HG03066 (cell line): ENCODE data around the gene CTNNA3.
A peak's percentile ranks its signal among the peaks of the same experiment; 100 is the strongest.

Experiments
- ATAC-seq: cut with Tn5 transposase; IDR thresholded peaks from one replicate; pipeline ENCODE4 v1.9.1; 2021; ENCODE audit warnings: low read depth; ENCODE audit not compliant: unreplicated experiment

The CTNNA3 gene

DNA sequence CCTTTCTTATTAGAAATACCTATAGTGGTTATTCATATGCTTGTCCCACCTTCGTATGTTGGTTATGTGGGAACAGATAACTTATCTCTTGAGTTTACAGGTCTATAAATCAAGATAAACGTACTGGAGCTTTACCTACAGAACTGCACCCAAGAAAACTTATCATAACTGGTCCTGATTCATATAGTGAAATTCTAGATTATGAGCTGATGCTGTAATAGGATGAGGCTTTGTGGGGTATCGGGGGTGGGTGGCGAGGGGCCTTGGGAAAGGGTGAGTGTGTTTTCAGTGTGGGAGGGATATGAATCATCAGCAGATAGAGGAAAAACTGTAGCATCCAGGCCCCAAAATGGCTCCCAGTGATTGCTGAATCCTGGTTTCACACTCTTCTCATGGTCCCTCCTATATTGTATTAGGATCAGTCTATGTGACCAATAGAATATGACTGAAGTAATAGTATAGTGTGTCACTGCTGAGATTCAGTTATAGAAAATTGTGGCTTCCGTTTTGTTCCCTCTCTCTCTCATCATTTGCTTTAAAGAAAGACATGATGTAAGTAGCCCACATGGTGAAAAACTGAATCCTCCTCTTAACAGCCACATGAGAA is 1476.9 kb downstream of the CTNNA3 start:
- no peak for ATAC-seq

- ATAC-seq: no peak
Observed at GRCh38 chr10:66218289-66218688, 1477.7 kb downstream of the CTNNA3 start.

GRCh38 chr10:66215920-66216319 is 1480.1 kb downstream of the CTNNA3 start:
- ATAC-seq: no peak

- ATAC-seq: no peak
Observed at GRCh38 chr10:66214721-66215404, 1481.1 kb downstream of the CTNNA3 start.

GRCh38 chr10:66209025-66209424 is 1487.0 kb downstream of the CTNNA3 start:
- ATAC-seq: no peak

GRCh38 chr10:66204838-66205237 is 1491.2 kb downstream of the CTNNA3 start:
- ATAC-seq: no peak

DNA sequence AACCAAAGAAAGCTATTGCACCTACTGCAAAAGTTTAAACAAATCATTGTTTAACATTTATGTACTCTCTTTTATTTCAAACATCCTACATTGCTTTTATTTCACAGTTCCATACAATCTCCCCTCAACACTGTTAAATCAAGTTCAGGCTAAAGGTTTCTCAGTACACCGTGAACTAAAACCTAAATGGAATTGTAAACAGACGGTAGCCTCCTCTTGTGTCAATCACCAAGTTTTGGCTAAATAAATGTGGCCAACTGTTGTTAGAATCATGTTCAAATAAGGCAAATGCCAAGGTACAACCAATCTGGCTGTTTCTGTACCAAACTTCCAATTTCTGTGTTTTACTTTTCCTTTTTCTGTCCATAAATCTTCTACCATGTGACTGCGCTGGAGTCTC is 1493.9 kb downstream of the CTNNA3 start:
- ATAC-seq: no peak

DNA sequence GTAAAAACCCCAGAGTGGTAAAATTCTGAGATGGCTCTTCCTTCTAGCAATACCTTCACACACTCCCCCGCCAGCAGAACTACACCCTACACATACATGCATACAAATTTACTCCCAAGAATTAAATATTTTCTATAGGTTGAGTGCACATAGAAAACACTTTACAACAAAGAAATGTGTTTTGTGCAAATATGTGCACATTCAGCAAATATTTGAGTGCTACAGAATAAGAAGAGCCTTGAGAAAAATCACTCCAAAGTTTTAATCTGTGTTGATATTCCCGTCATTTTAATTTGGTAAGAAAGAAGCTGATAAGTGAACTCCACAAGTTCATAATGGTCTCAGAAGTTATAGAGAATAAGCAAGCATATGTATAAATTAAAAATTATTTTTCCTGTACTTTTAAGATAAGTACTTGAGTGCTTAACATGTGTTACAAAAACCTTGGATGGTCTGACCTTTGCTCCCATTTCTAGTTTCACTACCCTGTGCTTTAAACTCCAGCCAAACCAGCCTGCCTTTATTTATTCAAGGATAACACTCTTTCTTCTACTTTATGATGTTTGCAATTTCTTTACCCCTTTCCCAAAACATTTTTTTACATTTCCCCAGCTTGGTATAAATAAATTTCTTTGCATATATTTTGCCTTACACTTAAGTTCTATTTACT is 1503.7 kb downstream of the CTNNA3 start:
- no peak for ATAC-seq

- no peak for ATAC-seq
Observed at GRCh38 chr10:66190413-66190812, 1505.6 kb downstream of the CTNNA3 start.

DNA sequence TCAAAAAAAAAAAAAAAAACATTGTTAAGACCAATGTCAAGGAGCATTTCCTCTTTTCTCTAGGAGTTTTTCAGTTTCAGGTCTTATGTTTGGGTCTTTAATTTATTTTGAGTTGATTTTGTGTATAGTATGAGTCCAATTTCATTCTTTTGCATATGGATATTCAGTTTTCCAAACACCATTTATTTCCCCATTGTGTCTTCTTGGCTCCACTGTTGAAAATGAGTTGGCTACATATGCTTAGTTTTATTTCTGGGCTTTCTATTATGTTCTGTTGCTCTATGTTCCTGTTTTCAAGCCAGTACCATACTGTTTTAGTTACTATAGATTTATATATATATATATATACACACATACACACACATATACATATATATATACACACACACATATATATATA is 1506.7 kb downstream of the CTNNA3 start:
- ATAC-seq: no peak

DNA sequence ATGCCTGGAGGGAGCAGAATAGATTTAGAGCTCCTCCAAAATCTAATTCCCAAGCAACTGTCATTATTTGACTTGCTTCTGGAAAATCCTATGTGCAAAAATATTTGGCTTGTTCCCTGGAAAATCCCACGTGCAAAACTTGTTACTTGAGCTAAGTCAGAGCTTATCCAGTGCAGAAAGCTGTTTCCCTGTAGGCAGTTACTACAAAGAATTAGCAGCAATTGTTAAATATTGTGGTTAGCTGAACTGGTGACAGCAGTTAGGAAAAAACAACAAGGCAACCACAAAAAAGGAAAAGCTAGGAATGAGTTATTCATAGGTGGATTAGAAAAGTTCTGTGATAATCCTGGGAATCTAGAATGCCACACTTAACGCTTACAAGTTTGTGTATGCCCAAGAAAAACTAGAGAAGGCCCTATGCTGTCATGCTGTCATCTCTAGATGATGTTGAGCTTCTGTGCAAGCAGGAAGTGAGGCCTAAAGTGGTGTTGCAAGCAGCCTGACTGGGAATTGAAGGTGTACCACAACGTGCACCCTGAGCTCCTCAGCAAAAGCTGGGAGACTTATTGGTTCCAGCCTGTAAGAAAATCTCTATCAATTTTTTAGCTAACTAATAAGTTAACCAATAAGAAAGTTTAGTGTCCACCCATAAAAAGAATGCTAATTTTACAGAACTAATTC is 1508.8 kb downstream of the CTNNA3 start:
- no peak for ATAC-seq

- ATAC-seq: no peak
Observed at GRCh38 chr10:66183028-66183427, 1513.0 kb downstream of the CTNNA3 start.

DNA sequence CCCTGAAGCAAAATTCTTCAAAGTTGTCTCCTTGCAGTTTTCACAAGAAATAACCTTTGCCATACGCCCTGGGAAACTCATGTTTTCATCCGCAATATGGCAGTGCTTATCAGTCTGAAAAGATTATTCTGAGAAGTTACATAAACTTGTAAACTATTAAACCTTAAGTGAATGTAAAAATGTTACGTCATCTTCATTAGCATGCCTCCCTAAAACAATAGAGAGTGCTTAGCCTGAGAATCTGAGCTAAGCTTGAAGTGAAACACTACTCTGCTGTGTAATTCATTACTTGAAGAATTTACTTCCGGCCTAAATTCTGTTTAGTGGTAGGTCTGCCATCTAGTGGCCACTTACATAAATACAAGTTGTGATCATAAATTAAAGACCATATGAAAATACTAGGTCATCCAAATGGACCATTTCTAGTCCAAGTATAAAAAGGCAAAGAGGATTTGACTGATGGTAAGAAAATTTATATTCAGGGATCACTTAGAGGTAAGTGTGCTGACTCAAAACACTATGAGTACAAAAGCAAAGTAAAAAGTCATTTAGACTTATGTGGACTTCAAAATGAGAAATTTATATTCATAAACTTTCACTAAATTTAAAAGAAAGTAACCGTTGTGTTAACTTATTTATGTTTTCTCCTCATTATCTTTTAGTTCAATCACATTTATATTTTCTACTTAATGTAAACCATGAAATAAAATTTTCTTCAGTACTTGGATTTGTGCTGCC is 1515.2 kb downstream of the CTNNA3 start:
- ATAC-seq: peak; percentile 86

GRCh38 chr10:66180021-66180420 is 1516.0 kb downstream of the CTNNA3 start:
- no peak for ATAC-seq

- no peak for ATAC-seq
Observed at GRCh38 chr10:66176772-66177171, 1519.2 kb downstream of the CTNNA3 start.

DNA sequence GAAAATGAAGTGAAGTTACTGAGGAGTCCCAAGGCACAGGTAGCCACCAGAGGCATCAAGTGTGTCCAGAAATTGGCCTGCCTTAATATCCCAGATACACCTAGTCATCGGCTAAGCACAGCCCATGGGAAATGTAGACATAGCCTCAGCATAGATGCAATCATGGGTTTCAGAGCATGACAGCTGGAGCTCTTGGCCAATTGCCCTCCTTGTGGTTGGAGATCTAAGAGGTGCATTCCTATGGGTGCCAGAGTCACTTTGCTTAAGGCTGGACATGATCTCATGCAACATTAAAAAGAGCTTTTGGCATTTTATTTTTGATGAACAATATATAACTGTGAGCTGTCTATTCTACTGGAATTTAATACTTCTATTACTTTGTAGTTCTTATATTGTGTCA is 1528.2 kb downstream of the CTNNA3 start:
- ATAC-seq: no peak

DNA sequence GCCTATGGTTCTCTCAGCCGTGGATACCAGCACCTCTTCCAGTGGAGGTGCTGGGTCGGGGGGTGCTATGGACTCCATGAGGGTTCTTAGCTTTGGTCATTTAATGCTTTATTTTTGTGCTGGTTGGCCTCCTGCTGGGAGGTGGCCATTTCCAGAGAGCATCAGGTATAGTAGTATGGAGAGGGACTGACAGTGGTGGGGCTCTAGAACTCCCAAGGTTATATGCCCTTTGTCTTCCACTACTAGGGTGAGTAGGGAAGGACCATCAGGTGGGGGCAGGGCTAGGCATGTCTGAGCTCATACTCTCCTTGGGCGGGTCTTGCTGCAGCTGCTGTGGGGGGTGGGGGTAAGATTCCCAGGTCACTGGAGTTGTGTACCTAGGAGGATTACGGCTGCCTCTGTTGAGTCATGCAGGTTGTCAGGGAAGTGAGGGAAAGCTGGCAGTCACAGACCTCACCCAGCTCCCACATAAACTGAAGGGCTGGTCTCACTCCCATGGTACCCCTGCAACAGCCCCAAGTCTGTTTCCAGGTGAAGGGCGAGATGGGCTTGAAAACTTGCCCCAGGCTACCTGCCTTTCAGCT is 1533.3 kb downstream of the CTNNA3 start:
- no peak for ATAC-seq

- no peak for ATAC-seq
Observed at GRCh38 chr10:66151346-66151745, 1544.6 kb downstream of the CTNNA3 start.

DNA sequence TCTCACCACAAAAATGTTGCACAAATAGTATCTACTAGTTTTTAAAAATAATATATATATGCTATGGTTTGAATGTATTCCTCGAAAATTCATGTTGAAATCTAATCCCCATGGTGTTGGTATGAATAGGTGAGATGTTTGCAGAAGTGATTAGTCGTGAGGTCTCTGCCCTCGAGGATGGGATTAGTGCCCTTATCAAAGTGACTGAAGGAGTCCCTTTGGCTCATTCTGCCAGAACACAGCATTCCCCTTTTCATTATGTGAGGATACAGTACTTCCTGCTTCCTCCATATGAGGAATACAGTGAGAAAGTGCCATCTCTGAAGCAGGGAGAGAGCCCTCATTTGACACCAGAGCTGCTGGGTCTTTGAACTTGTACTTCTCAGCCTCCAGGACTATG is 1547.7 kb downstream of the CTNNA3 start:
- no peak for ATAC-seq

- ATAC-seq: no peak
Observed at GRCh38 chr10:66144016-66144415, 1552.0 kb downstream of the CTNNA3 start.
